Ectodermal cell (in vitro differentiated cells): Measurements from ENCODE around the gene CTIF.
A peak's percentile ranks its signal among the peaks of the same experiment; 100 is the strongest.

Experiments
- H3K27ac ChIP-seq: 2 replicates; pipeline ENCODE4 v1.7.0; 2013; ENCODE audit warnings: mild to moderate bottlenecking, low read depth, low read length; ENCODE audit not compliant: insufficient read depth, poor library complexity, severe bottlenecking
- H3K27me3 ChIP-seq: 2 replicates; pipeline ENCODE4 v1.7.0; 2013; ENCODE audit warnings: mild to moderate bottlenecking, low read length; ENCODE audit not compliant: insufficient read depth, control insufficient read depth, poor library complexity, severe bottlenecking
- H3K36me3 ChIP-seq: one replicate; pipeline ENCODE4 v1.7.0; 2013; ENCODE audit warnings: low read length; ENCODE audit not compliant: control insufficient read depth, insufficient read depth
- H3K4me1 ChIP-seq: one replicate; pipeline ENCODE4 v1.7.0; 2013; ENCODE audit warnings: low read length; ENCODE audit not compliant: control insufficient read depth, insufficient read depth
- H3K4me3 ChIP-seq: 2 replicates; pipeline ENCODE4 v1.7.0; 2013; ENCODE audit warnings: low read depth, low read length, control low read depth; ENCODE audit not compliant: insufficient read depth
- H3K9me3 ChIP-seq: 2 replicates; pipeline ENCODE4 v1.7.0; 2013; ENCODE audit warnings: mild to moderate bottlenecking, low read length, moderate library complexity; ENCODE audit not compliant: control insufficient read depth
- WGBS, 2 experiments: methylation state at CpG; one replicate each; pipeline ENCODE4 v1.1.7; 2013; ENCODE audit warnings: missing lambda C conversion rate in 2 of 2; 5-methylcytosine and 5-hydroxymethylcytosine counted together

Gene CTIF

DNA sequence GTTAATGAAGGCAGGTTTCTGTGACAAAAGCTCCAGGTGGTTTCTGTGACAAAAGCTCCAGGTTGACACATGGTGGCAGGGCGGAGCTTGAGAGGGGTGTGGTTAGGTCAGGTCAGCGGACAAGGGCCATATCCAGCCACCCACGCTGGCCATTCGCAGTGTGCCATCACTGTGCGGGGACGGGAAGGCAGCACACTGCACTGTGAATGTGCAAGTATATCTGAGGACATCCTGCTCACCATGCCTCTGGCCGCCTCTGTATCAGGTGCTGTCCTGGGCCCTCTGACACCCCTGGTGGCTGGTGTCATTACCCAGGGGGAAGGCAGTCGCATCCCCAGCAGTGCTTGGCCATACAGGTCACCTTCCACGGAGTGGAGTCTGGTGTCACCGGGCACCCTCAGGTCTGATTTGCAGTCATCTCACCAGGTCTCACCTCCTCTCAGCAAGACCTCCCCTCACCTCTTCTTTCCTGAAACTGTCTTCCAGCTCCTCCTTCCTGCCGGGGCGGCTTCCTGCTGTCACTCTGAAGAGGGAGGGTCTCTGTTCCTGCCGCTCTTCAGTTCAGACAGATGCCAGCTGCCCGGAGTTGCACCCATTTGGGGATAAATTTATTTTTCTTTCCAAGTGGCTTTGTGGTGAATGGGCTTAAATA lies 34.9 kb downstream of the CTIF start:
- H3K9me3 ChIP-seq = no peaks in the 10 kb centered on the region
- H3K36me3 ChIP-seq = no peaks in the 10 kb centered on the region
- no peak overlapping the region for H3K4me3 ChIP-seq
- H3K4me1 ChIP-seq = peaks cover 34% of the 10 kb centered on the region
- H3K27me3 ChIP-seq = no peaks in the 10 kb centered on the region
- WGBS, 2 experiments = 75 to 76% methylated on average over 13 to 14 of the region's 14 CpGs
- H3K27ac ChIP-seq = no peak overlapping the region

DNA sequence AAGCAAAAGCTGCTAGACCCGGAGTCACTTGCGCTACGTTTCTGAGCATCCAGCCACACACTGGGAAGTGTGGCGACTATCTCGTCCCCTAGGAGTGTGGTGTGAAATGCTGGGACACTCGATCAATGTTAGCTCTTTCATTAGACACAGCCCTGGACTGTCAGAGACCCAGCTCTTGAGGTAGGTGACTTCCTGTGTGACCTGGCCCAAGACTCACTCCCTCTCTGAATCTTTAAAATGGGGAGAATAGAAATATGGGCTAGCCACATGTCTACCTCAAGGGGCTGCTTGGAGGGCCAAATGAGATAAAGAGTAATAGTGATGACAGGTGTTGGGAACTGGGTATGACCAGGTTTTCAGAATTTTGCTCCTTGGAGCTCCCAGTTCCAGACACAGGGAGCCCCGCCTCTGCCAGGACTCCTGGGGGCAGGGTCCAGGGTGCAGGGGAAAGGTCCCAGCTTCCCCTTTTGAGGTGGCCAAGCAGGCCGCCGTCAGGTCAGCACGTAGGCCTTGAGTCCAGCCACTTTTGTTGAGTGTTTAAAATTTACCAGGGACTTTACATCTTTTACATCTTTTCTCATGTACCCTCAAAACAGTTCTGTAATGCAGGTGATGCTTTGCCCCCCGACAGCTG lies 36.0 kb downstream of the CTIF start:
- Histone ChIP-seq H3K4me3 (no peak overlapping the region), H3K27ac (no peak overlapping the region), H3K9me3 (no peaks in the 10 kb centered on the region), H3K4me1 (peaks cover 30% of the 10 kb centered on the region), H3K36me3 (no peaks in the 10 kb centered on the region), H3K27me3 (no peaks in the 10 kb centered on the region)
- WGBS, 2 experiments = 82 to 86% methylated on average over 11 of the region's 11 CpGs

DNA sequence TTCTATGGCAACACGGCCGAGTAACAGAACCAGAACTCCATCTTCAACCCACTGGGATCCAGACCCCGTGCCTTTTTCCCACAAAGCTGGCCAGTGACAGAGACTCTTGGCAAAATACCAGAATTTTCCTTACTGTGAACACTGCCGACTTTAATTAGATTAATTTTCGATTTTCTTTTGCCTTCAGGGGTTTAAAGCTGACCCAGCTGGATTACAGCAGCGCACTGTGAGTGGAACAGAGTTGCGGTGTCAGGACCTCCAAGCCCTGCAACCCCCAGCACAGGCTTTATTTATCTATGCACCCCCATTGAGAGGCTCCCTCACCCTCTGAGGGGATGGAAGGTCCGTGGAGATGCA lies 36.4 kb downstream of the CTIF start:
- 82% methylated on average over 8 of the region's 8 CpGs for WGBS, 2 experiments
- H3K4me1 ChIP-seq = peaks cover 25% of the 10 kb centered on the region

DNA sequence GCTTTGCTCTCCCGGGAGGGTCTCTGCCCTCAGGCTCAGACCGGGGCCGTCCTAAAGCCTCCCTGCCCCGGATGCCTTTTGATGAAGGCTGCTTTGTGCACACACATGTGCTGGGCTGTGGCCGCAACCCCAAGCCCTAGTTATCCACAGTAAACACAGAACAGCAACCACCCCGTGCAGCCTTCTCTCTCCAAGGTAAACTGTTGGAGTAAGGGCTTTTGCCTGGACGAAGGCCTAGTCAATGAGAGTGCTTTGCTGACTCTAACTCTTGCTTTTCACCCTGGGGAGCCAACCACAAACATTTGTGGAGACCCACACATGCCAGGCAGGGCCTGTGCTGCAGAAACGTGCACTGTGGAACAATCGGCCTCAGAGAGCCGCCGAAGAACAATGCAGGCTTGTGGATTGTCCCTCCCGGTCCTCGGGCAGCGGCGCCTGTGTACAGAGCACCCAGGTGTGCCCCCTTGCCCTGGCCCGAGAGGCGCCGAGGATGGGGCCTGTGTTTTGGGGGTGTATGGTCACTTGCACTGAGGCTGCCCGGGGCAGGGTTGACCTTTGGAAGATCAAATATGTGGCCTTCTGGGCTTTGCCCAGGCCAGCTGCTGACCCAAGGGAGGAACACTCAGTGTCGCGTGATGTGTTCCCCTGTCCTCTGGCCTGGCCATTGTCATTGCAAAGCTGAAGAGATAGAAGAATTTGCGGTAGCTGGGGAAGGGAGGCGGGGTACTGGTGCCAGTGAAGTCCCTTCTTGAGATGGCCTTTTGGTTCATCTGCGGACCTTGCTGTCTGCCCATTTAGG lies 37.0 kb downstream of the CTIF start:
- WGBS, 2 experiments = 83% methylated on average over 24 of the region's 24 CpGs
- H3K4me1 ChIP-seq = peaks cover 24% of the 10 kb centered on the region

More for the DNA sequence above, 36.4 kb downstream of the CTIF start:
- Histone ChIP-seq H3K27me3 (no peaks in the 10 kb centered on the region), H3K9me3 (no peaks in the 10 kb centered on the region), H3K36me3 (no peaks in the 10 kb centered on the region), H3K27ac (peak overlapping the region; percentile 38), H3K4me3 (no peak overlapping the region)

DNA sequence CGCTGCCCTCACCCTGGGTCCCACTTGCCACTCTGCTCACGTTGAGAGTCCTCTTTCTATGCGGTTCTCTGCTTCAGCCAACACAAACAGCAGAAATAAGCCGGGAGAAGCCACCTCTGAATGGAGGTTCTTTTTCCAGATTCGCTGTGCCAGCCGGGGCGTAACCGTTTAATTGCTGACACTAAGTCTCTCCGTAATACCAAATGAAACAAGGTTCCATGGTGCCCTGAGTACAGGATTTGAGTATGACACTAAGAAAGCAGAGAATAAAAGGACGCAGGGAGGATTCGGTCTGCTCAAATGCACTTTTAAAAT lies 37.6 kb downstream of the CTIF start:
- Histone ChIP-seq H3K27me3 (no peaks in the 10 kb centered on the region), H3K4me1 (peaks cover 24% of the 10 kb centered on the region), H3K36me3 (no peaks in the 10 kb centered on the region), H3K4me3 (no peak overlapping the region), H3K9me3 (no peaks in the 10 kb centered on the region), H3K27ac (no peak overlapping the region)
- 91 to 92% methylated on average over 11 of the region's 11 CpGs for WGBS, 2 experiments

More for the DNA sequence above, 37.0 kb downstream of the CTIF start:
- Histone ChIP-seq H3K4me3 (no peak overlapping the region), H3K27ac (peak overlapping the region; percentile 38), H3K9me3 (no peaks in the 10 kb centered on the region), H3K27me3 (no peaks in the 10 kb centered on the region), H3K36me3 (no peaks in the 10 kb centered on the region)

GRCh38 chr18:48577478-48578190 lies 38.8 kb downstream of the CTIF start:
- no peaks in the 10 kb centered on the region for H3K36me3 ChIP-seq
- no peaks in the 10 kb centered on the region for H3K9me3 ChIP-seq
- H3K27me3 ChIP-seq = no peaks in the 10 kb centered on the region
- H3K27ac ChIP-seq = no peak overlapping the region
- 94 to 97% methylated on average over 5 of the region's 5 CpGs for WGBS, 2 experiments
- peaks cover 24% of the 10 kb centered on the region for H3K4me1 ChIP-seq
- H3K4me3 ChIP-seq = no peak overlapping the region

- H3K27ac ChIP-seq = no peak overlapping the region
- H3K4me3 ChIP-seq = no peak overlapping the region
- no peaks in the 10 kb centered on the region for H3K36me3 ChIP-seq
- no peaks in the 10 kb centered on the region for H3K9me3 ChIP-seq
- H3K4me1 ChIP-seq = peaks cover 24% of the 10 kb centered on the region
- no peaks in the 10 kb centered on the region for H3K27me3 ChIP-seq
- 77 to 97% methylated on average over 2 to 3 of the region's 3 CpGs for WGBS, 2 experiments
Observed at GRCh38 chr18:48578289-48578688, 39.5 kb downstream of the CTIF start.

- Histone ChIP-seq H3K27ac (no peak overlapping the region), H3K27me3 (no peaks in the 10 kb centered on the region)
- WGBS, 2 experiments = 93 to 97% methylated on average over 7 of the region's 7 CpGs
Observed at GRCh38 chr18:48580066-48580465, 41.2 kb downstream of the CTIF start.

GRCh38 chr18:48580782-48581181 lies 42.0 kb downstream of the CTIF start:
- H3K9me3 ChIP-seq = no peaks in the 10 kb centered on the region
- peaks cover 7% of the 10 kb centered on the region for H3K4me1 ChIP-seq
- H3K27ac ChIP-seq = no peak overlapping the region
- H3K27me3 ChIP-seq = no peaks in the 10 kb centered on the region
- H3K36me3 ChIP-seq = no peaks in the 10 kb centered on the region
- no peak overlapping the region for H3K4me3 ChIP-seq
- WGBS, 2 experiments = 67 to 71% methylated on average over 10 of the region's 10 CpGs

More at GRCh38 chr18:48580066-48580465, 41.2 kb downstream of the CTIF start:
- Histone ChIP-seq H3K36me3 (no peaks in the 10 kb centered on the region), H3K4me3 (no peak overlapping the region), H3K9me3 (no peaks in the 10 kb centered on the region), H3K4me1 (peaks cover 14% of the 10 kb centered on the region)

GRCh38 chr18:48581206-48581605 lies 42.4 kb downstream of the CTIF start:
- no peak overlapping the region for H3K27ac ChIP-seq
- no peaks in the 10 kb centered on the region for H3K36me3 ChIP-seq
- WGBS, 2 experiments = 87 to 89% methylated on average over 4 of the region's 4 CpGs
- no peaks in the 10 kb centered on the region for H3K27me3 ChIP-seq
- H3K9me3 ChIP-seq = no peaks in the 10 kb centered on the region
- no peak overlapping the region for H3K4me3 ChIP-seq
- peaks cover 2% of the 10 kb centered on the region for H3K4me1 ChIP-seq
